ENCODE data around the gene SAPCD1.

The SAPCD1 gene

DNA sequence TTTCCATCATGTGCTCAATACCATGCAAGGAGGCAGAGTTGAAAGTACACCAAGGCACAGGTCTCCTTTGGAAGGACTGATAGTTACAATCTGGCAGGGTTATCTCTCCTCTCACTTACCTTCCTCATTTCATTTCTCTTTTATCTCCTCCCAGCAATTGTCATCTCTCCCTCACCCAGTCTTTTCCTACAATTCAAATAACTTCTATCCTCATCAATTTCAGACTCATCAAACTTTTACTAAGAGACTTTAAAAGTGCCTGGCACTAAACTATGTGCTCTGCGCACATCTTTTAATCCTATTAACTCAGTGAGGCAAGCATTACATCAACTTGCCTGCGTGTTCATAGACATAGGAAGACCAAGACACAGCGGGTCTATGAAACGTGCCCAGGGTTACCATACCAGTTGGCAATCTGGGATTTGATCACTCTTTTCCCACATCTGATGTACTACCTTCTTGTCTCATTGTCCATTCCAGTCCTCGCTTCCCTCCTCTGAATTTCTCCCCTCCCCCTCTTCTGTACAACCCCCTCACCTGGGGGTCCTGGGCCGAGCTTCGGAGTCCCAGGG, 31.9 kb downstream of the SAPCD1 start:
- DNase-seq = peak; percentile 30
- Histone ChIP-seq H3K9me3 (replicated peaks; ENCODE audit: insufficient read depth, low read length) (no peaks in the 10 kb centered on the region), H3K9me2 (replicated peaks; ENCODE audit: insufficient read depth, low read length) (no peaks in the 10 kb centered on the region), H3K79me2 (ENCODE audit: low read length) (peaks cover 52% of the 10 kb centered on the region), H4K20me1 (ENCODE audit: insufficient read depth, low read length) (no peaks in the 10 kb centered on the region), H3K27ac (ENCODE audit: low read length) (peak overlapping the region; percentile 83), H3F3A (ENCODE audit: insufficient read depth, low read length) (peaks cover 43% of the 10 kb centered on the region), H3K4me3 (ENCODE audit: low read length) (peak overlapping the region; percentile 100), H3K27me3 (replicated peaks; ENCODE audit: insufficient read depth, low read length) (no peaks in the 10 kb centered on the region), H3K4me2 (ENCODE audit: low read depth, low read length) (peak overlapping the region; percentile 84), H3K4me1 (ENCODE audit: low read length) (peaks cover 16% of the 10 kb centered on the region), H3K9ac (ENCODE audit: low read length) (peak overlapping the region; percentile 100), H3K36me3 (replicated peaks; ENCODE audit: insufficient read depth, low read length) (no peaks in the 10 kb centered on the region; the same call in 1 of the 2 replicates), H2AFZ (ENCODE audit: low read length) (no peak overlapping the region)
- no peak for TF ChIP-seq EZH2 (optimal IDR thresholded peaks at IDR 0.05; ENCODE audit: low read depth, low read length)
- TF ChIP-seq, protein P1, sequence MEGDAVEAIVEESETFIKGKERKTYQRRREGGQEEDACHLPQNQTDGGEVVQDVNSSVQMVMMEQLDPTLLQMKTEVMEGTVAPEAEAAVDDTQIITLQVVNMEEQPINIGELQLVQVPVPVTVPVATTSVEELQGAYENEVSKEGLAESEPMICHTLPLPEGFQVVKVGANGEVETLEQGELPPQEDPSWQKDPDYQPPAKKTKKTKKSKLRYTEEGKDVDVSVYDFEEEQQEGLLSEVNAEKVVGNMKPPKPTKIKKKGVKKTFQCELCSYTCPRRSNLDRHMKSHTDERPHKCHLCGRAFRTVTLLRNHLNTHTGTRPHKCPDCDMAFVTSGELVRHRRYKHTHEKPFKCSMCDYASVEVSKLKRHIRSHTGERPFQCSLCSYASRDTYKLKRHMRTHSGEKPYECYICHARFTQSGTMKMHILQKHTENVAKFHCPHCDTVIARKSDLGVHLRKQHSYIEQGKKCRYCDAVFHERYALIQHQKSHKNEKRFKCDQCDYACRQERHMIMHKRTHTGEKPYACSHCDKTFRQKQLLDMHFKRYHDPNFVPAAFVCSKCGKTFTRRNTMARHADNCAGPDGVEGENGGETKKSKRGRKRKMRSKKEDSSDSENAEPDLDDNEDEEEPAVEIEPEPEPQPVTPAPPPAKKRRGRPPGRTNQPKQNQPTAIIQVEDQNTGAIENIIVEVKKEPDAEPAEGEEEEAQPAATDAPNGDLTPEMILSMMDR (IDR thresholded peaks at IDR 0.05; ENCODE audit: low read length) = no peak
- TF ChIP-seq EZH2phosphoT487 (IDR thresholded peaks at IDR 0.05; ENCODE audit: low read length) = no peak

DNA sequence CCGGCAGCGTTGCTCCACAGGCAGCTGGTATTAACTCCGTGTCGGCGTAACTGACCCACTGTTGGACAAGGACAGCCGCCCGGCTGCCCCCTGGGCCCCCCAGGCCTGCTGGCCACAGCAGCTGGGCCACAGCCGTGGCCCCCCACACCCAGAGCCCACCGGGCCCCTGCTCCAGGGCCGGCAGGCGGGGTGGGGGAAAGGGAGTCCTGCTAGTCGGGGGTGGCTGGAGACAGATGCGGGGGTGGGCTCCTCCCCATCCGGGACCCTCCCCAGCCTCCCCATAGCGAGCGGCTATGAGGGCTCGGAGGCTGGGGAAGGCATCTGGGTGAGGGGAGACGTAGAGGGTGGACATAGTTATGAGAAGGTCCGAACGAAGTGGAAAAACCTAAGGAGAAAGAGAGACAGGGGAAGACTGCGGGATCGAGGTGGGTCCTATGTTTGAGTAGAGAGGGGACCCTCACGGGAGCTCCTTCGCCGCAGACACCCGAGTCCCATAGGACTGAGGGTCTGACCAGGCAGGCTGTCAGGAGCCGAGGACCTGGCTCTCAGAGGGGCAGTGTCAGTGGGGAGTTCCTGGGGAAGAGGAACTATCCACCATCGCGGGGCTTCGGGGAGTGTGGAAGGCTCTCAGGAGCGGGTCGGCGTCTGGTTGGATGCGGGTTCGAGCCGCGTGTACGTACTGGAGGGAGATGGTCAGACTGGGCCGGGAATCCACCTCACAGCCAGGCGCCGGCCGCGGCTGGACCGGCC, 32.6 kb downstream of the SAPCD1 start:
- H3K36me3 ChIP-seq (replicated peaks; ENCODE audit: insufficient read depth, low read length) = no peaks in the 10 kb centered on the region; the same call in 1 of the 2 replicates
- H3K27me3 ChIP-seq (replicated peaks; ENCODE audit: insufficient read depth, low read length) = no peaks in the 10 kb centered on the region
- no peak for TF ChIP-seq EZH2 (optimal IDR thresholded peaks at IDR 0.05; ENCODE audit: low read depth, low read length)
- H3K4me1 ChIP-seq (ENCODE audit: low read length) = peaks cover 14% of the 10 kb centered on the region
- H4K20me1 ChIP-seq (ENCODE audit: insufficient read depth, low read length) = no peaks in the 10 kb centered on the region
- H3K4me3 ChIP-seq (ENCODE audit: low read length) = peak overlapping the region; percentile 100
- no peaks in the 10 kb centered on the region for H3K9me2 ChIP-seq (replicated peaks; ENCODE audit: insufficient read depth, low read length)
- H3K9ac ChIP-seq (ENCODE audit: low read length) = peak overlapping the region; percentile 100
- H3K9me3 ChIP-seq (replicated peaks; ENCODE audit: insufficient read depth, low read length) = no peaks in the 10 kb centered on the region
- H3K27ac ChIP-seq (ENCODE audit: low read length) = peak overlapping the region; percentile 83
- no peak for DNase-seq
- peak overlapping the region; percentile 46; the same call in 1 of the 2 replicates for H2AFZ ChIP-seq (ENCODE audit: low read length)
- peaks cover 52% of the 10 kb centered on the region for H3K79me2 ChIP-seq (ENCODE audit: low read length)
- peaks cover 38% of the 10 kb centered on the region for H3F3A ChIP-seq (ENCODE audit: insufficient read depth, low read length)
- H3K4me2 ChIP-seq (ENCODE audit: low read depth, low read length) = peak overlapping the region; percentile 84

DNA sequence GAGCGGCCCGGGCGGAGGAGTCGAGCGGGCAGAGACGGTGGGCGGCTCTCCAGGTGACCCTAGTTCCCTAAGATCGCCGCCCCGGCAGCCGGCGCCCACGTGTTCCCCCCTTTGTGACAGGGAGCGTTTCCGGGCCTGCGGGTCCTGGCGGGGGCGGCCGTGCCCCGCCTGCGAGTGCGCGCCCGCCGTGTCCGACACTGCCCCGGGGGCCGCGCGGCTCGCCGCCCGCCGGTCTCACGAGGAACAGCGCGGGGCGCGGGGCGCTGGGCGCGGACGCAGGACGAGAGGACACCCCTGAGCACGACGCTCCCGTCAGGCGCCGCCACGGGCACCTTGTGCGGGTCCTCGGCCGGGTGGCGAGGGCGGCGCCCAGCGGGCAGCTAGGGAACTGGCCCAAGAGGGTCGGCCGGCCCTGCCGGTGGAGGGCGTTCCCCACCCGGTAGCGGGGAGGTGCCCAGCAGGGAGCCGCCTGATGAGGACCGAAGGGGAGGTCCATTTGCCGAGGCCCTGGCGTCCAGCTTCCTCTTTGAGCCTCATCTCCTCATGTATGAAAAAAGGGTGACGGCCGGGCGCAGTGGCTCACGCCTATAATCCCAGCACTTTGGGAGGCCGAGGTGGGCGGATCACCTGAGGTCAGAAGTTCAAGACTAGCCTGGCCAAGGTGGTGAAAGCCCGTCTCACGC, 33.3 kb downstream of the SAPCD1 start, which contains the start of gene VARS1:
VARS1 (minus strand) TSS at position 137 of the 683 bp plus-strand sequence. CDS start 535 bp downstream, outside the sequence.
- H3K79me2 ChIP-seq (ENCODE audit: low read length) = peaks cover 45% of the 10 kb centered on the region
- no peaks in the 10 kb centered on the region for H3K27me3 ChIP-seq (replicated peaks; ENCODE audit: insufficient read depth, low read length)
- peaks cover 8% of the 10 kb centered on the region for H3K4me1 ChIP-seq (ENCODE audit: low read length)
- no peaks in the 10 kb centered on the region for H3K9me2 ChIP-seq (replicated peaks; ENCODE audit: insufficient read depth, low read length)
- TF ChIP-seq EZH2phosphoT487 (IDR thresholded peaks at IDR 0.05; ENCODE audit: low read length) = no peak
- TF ChIP-seq, protein P1 (IDR thresholded peaks at IDR 0.05; ENCODE audit: low read length) = peak; percentile 69
- peak within 1 kb of the TSS; percentile 84 for H3K4me2 ChIP-seq (ENCODE audit: low read depth, low read length)
- no peaks in the 10 kb centered on the region for H3K9me3 ChIP-seq (replicated peaks; ENCODE audit: insufficient read depth, low read length)
- H4K20me1 ChIP-seq (ENCODE audit: insufficient read depth, low read length) = no peaks in the 10 kb centered on the region
- no peaks in the 10 kb centered on the region for H3K36me3 ChIP-seq (replicated peaks; ENCODE audit: insufficient read depth, low read length)
- H3K27ac ChIP-seq (ENCODE audit: low read length) = peak within 1 kb of the TSS; percentile 83
- peak; percentile 91 for DNase-seq
- H3K9ac ChIP-seq (ENCODE audit: low read length) = peak within 1 kb of the TSS; percentile 100
- peaks cover 33% of the 10 kb centered on the region for H3F3A ChIP-seq (ENCODE audit: insufficient read depth, low read length)
- H3K4me3 ChIP-seq (ENCODE audit: low read length) = peak within 1 kb of the TSS; percentile 100
- peak within 1 kb of the TSS; percentile 46; the same call in 1 of the 2 replicates for H2AFZ ChIP-seq (ENCODE audit: low read length)
